SIG-M5 (cell line): ENCODE results near the gene TIE1.
A peak's percentile ranks its signal among the peaks of the same experiment; 100 is the strongest.

ENCODE experiments used
- DNase-seq: peaks from one replicate; lab custom pipeline; 2025; lab: John Stamatoyannopoulos, UW

TIE1 gene

DNA sequence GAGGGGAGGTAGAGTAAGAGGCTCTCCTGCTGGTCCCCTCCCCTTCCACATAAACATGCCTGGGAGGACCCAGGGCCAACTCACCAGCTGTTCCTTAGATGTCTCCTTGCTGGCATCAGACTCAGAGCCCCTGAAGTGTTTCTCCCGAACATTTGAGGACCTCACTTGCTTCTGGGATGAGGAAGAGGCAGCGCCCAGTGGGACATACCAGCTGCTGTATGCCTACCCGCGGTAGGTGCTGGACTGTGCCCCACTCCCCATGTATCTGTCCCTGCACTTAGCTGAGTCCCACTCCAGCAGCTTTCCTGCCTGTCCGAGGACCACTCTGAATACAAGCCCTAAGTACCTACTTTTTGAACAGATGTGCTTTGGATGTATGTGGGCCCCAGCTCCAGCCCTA is 37.2 kb downstream of the TIE1 start:
- no peak for DNase-seq

DNA sequence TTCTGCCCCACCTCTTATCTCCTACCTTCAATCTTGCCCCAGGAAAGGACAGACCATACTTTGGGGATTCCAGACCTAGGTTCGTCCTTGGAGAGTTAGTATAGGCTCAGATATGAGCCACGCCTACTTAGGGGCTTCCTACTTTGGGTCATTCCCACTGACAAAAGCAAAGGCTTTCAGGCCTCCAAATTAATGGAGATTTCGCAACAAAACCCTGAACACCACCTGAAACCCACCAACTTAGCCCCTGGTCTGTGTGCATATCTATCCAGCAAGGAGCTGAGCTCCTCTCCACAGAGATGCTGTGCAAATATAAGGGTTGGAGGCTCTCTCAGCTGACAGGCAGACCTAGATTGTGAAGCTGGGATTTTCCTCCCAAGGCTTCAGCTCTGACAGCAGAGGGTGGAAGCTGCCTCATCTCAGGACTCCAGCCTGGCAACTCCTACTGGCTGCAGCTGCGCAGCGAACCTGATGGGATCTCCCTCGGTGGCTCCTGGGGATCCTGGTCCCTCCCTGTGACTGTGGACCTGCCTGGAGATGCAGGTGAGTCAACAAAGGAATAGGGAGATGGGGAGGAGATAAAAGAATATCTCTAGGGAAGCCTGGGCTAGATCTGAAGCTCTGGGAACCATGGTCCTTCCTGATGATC is 38.9 kb downstream of the TIE1 start:
- DNase-seq: no peak

DNA sequence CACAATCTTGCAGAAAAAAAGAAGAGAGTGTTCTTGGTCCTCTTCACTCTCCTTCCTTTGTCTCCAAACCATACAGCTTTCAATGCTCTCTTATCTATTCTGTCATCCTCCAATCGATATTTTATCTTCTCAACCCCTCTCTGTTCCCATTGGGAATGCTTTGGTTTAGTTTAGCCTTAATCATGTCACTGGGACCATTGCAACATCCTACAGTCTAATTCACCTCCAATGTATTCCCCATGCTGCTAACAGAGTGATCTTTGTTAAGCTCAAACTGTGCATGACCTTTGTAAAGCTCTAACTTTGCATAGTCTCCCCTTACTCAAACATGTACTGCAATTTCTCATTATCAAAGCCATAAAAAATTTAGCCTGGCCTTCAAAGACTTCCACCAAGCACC is 39.8 kb downstream of the TIE1 start:
- DNase-seq: no peak

DNA sequence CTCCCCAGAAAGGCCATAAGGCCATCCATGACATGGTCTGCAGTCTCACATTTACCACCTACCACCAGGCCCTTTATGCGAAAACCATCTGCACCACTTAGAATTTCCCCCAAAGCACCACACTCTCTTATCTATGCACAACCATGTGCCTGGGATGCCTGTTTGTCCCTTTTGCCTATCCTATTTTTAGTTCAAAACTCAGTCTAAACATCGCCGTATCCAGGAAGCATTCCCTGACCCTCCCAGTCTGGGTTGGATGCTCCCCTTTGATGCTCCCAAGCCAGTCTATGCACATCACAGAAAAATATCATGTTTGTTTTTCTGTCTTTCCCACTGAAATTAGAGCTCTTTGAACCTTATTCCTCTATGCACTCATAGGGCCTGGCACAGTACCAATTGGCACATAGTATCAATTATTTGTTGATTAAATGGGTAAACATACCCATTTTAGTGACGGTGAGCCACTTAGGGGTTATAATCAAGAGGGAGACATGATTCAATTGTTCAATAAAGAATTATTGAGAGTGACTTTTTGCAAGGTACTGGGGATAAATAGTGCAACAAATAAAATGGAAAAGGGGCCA is 43.6 kb downstream of the TIE1 start:
- no peak for DNase-seq

DNA sequence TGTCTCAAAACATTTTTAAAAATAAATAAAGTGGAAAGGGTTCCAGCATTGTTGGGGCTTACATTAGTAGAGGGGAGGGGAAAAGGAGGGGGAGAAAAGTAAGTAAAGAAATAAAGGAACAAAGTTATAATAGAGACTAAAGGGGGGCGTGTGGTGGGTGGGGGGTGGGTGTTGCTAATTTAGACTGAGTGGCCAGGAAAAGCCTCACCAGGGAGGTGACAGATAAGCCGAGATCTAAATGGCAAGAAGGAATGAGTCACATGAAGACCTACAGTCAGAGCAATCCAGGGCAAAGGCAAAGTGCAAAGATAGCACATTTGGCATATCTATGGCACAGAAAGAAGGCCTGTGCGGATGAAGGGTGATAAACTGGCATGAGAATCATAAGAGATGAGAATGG is 44.3 kb downstream of the TIE1 start:
- no peak for DNase-seq

DNA sequence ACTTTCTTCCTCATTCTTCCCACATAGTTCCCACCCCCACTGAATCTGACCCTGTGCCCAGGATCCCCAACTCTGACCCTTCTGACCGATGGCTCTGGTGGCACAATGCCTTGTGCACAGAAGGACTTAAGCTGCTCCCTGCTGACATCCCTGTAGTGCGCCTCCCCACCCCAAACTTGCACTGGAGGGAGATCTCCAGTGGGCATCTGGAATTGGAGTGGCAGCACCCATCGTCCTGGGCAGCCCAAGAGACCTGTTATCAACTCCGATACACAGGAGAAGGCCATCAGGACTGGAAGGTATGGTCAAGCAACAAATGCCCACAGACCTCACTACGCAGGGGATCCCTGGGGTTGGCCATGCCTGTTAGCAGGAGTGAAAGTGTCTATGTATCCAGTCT is 45.9 kb downstream of the TIE1 start:
- DNase-seq: no peak

DNA sequence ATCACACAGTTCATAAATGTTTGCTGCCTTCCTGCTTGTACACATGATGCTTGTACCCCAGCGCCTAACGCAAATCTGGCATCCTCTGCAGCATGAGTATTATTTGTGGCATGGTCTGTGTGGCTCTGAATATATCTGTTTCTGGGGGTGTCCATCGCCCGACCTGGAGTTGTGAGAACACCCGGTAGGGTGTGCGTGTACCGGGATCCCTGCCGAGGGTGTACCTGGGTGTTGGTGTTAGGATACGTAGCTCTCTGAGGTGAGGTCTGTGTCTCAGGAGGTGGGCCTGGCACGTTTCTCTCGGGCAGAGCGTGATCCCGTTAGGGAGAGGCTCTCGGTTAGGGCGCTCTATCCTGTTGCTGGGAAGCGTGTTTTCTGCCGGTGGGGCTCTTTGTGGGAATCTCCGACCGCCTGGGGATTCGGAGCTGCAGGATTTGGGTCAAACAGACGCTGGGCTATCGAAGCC is 47.6 kb downstream of the TIE1 start:
- no peak for DNase-seq

DNA sequence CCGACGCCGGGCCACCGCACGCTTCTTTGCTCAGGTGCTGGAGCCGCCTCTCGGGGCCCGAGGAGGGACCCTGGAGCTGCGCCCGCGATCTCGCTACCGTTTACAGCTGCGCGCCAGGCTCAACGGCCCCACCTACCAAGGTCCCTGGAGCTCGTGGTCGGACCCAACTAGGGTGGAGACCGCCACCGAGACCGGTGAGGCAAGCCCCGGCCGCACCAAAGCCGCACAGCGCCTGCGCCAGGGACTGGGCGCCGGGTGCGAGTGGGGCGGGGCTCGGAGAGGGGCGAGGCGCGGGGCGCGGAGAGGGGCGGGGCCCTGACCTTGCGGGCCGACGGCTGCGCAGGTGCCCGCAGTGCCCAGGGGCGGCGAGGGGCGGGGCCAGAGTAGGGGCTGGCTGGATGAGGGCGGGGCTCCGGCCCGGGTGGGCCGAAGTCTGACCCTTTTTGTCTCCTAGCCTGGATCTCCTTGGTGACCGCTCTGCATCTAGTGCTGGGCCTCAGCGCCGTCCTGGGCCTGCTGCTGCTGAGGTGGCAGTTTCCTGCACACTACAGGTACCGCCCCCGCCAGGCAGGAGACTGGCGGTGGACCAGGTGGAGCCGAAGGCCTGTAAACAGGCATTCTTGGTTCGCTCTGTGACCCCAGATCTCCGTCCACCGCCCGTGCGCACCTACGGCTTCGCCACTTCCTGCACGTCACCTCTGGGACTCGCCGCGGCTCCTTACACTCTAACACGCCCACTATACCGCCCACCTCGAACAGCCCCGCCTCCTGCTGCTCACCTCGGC is 48.2 kb downstream of the TIE1 start:
- DNase-seq: no peak

DNA sequence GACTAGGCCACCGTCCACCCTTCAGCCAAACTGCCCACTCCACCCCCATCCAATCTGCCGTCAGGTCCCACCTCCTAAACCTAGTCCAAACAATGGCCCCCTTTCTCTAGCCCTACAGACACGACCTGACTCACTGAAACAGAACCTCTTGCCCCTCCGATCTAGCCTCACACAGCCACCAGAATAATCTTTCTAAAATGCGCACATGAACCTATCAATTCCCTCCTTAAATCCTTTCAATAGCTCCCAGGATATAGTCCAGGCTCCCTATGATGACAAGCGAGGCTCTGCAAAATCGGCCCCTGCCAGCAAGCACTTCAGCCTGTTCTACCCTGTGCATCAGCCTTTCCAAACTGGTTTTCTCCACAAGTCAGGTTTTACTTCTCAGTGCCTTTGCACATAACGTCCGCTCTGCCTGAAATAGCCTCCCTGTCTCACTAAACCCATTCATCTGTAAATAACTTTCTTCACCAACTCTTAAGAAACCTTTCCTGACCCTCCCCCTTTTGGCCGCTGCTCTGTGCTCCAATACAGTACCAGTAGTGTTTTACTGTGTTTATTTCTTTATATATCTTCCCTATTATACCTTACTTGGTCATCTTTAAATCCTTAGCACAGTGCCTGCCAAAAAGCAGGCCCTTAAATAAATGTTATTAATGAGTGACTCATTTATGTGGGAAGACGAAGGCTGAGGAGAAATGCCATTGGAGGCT is 49.0 kb downstream of the TIE1 start:
- no peak for DNase-seq

DNA sequence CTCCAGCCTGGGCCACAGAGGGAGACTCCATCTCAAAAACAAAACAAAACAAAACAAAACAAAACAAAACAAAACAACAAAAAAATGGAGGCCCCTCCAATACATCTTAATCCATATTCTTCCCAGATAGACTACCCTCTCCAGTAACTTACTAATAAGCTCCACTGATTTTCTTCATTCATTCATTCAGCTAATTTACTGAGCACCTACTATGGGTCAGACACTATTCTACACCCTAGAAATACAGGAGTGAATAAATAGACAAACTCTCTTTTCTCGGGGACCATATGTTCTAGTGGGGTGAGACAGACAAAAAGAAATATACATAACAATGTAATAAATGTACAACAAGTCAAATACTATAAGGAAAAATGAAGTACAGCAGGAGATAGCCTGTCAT is 50.2 kb downstream of the TIE1 start:
- no peak for DNase-seq

DNA sequence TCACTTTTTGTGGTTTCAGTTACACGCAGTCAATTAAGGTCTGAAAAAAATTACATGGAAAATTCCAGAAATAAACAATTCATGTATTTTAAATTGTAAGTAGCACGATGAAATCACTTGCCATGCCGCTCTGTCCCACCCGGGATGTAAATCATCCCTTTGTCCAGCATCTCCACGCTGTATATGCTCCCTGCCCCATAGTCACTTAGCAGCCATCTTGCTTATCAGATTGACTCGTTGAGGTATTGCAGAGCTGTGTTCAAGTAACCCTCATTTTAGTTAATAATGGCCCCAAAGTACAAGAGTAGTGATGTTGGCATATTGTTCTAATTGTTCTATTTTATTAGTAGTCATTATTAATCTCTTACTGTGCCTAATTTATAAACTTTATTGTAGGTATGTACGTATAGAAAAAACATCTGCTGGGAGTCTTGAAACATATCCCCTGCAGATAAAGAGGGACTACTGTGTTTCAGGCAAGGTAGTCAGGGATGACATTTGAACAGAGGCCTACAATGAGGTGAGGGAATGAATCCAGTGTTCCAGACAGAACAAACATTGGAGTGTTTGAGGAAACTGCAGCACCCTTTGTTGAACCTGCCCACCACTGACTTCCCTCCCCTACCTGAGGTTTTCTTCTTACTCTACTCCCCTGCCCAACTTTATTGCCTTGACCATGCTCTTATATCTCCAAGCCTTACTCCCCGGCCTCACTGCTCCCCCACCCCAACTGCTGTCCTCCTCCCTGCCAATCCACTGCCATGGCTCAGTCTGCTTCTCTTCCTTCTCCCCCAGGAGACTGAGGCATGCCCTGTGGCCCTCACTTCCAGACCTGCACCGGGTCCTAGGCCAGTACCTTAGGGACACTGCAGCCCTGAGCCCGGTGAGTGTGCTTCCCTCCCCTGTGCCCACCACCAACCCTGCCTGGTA is 50.9 kb downstream of the TIE1 start:
- no peak for DNase-seq

DNA sequence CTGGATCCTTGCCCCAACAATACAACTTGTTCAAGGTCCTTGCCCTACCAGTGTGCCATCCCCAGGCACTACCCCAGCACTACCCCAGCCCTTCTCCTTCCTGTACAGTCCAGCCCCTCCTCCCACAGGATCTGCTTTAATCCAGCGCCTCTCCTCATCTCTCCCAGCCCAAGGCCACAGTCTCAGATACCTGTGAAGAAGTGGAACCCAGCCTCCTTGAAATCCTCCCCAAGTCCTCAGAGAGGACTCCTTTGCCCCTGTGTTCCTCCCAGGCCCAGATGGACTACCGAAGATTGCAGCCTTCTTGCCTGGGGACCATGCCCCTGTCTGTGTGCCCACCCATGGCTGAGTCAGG is 51.5 kb downstream of the TIE1 start:
- DNase-seq: no peak

DNA sequence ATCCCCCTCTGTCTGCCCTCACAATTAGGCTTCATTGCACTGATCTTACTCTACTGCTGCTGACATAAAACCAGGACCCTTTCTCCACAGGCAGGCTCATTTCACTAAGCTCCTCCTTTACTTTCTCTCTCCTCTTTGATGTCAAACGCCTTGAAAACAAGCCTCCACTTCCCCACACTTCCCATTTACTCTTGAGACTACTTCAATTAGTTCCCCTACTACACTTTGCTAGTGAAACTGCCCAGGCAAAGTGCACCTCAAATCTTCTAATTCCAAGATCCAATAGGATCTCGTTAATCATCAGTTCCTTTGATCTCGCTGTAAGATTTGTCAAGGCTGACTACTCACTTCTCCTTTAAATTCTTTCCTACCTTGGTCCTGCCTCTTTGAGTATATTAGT is 52.1 kb downstream of the TIE1 start:
- DNase-seq: no peak

DNA sequence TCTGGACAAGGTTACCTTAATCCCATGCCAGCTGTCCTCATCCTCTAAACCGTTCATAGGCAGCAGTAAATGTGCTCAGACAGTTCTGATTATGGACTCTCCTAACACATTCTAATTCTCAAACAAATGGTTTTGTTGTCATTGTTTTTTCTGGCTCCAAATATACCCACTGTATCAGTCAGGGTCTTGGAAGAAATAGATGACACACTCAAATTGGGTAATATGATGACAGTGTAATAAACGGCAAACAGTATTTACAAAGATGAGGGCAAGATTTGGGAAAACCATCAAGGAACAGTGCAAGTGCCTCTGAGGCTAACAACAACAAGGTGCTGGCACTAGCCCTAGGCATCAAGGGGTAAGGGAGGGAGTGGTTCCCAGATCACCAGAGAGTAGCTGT is 53.7 kb downstream of the TIE1 start:
- no peak for DNase-seq

DNA sequence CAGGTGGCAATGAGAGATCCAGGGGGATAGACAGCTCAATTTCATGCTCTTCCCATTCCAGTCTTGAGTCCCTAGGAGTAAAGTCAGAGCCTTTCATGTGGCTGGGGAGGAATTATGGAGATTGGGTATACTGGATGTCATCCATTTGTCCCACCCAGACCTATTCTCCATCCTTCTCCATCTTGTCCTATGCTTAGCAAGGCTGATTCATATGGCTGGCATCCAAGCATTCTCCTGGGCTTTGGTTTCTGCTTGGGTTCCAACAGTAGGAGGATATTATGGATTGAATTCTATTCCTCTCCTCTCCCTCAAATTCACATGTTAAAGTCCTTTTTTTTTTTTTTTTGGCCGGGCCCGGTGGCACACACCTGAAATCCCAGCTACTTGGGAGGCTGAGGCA is 54.2 kb downstream of the TIE1 start:
- DNase-seq: no peak

DNA sequence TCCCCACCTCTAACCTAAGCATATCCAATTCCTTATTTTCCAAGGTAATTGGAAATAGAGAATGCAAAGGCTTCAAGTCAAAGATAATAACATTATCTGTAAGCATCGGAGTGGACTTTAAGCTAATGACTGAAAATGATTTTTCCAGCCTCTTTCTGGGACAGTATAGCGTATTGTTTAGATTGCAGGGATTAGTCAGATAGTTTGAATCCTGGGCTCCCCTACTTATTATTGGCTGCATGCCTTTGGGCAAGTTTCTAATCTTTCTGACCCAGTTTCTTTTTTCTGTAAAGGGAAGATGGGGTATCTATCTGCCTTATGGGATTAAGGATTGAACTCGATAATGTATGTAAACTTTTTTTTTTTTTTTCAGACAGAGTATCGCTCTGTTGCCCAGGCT is 56.5 kb downstream of the TIE1 start:
- DNase-seq: no peak

DNA sequence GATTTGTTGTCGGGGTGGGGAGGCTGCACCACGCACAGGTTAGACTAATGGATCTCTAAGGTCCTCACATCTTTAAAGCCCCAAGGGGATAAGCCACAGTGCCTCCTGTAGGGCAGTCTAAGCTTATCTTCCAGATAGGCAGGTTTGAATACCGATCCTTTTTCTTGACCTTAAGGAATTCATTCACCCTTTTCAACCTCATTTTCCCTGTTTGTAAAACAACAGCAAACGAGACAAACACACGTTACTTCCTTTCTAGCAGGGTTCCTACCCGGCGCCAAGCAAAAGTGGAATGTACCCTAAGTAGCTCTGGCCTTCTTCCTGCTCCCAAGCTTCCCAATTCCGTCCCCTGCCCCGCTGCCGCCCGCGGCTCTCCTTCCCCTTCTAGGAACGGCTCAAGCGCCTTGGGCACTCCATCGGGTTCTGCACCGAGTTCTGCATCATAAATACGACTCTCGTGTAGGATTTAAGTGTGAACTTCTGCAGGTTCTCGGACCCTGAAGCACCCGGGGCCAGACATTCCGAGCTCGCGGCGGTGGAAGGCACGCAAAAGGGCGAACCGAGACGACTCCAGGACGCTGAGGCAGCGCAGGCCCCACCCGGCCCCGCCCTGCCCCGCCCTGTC is 57.5 kb downstream of the TIE1 start:
- DNase-seq: no peak

DNA sequence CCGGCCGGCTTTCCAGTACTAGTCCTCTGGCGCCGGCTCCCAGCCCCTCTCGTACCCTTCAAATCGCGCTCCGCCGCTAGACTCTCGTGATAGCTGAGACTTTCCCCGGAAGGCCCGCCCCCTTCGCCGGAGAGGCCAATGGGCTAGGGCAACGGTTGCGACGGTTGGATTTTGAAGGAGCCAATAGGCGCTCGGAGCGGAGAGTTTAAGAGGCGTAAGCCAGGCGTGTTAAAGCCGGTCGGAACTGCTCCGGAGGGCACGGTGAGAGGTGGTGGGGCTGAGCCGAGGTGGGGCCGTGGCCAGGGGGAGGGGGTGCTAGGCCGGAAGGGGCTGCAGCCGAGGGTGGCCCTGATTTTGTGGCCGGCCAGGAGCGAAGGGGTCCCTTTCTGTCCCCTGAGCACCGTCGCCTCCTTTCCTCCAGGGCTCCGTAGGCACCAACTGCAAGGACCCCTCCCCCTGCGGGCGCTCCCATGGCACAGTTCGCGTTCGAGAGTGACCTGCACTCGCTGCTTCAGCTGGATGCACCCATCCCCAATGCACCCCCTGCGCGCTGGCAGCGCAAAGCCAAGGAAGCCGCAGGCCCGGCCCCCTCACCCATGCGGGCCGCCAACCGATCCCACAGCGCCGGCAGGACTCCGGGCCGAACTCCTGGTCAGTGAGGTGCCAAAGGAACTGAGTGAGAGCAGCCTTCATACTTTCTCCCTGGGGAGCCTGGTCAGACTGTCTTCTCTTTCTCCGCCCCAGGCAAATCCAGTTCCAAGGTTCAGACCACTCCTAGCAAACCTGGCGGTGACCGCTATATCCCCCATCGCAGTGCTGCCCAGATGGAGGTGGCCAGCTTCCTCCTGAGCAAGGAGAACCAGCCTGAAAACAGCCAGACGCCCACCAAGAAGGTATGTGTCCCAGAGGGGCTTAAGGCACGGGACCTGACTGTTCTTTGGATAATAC is 58.2 kb downstream of the TIE1 start, which contains the start of gene CDC20:
Gene CDC20 (plus strand): TSS at position 236 of the 948 bp plus-strand sequence. CDS start 235 bp downstream, at position 471.
- peak; percentile 82 for DNase-seq

DNA sequence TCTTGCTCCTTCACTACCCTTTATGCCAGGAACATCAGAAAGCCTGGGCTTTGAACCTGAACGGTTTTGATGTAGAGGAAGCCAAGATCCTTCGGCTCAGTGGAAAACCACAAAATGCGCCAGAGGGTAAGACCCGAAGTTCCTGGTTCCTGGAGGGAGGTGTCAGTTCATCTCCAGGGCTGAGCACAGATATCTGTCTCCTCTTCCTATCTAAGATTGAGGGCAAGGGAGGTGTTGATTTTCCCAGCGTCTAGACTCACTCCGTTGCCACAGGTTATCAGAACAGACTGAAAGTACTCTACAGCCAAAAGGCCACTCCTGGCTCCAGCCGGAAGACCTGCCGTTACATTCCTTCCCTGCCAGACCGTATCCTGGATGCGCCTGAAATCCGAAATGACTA is 58.9 kb downstream of the TIE1 start:
- no peak for DNase-seq

DNA sequence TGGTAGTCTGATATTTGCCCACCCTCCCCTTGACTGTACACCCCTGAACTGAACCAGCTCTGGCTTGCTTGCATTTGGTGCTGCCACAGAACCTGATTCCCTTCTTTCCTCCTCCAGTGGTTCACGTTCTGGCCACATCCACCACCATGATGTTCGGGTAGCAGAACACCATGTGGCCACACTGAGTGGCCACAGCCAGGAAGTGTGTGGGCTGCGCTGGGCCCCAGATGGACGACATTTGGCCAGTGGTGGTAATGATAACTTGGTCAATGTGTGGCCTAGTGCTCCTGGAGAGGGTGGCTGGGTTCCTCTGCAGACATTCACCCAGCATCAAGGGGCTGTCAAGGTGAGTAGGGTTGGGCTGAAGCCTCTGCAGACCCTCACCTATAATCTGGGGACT is 59.8 kb downstream of the TIE1 start:
- no peak for DNase-seq
